ENCODE measurements around the gene MYO1A.

Gene MYO1A

GRCh38 chr12:57049890-57050289, at the start of gene MYO1A:
Gene MYO1A (minus strand): TSS chr12:57050129. CDS start chr12:57048323, 1,806 bp downstream.
- no peak for DNase-seq

- no peak for DNase-seq
These were observed 49.3 kb upstream of the MYO1A start for GRCh38 chr12:57099047-57099714.

- DNase-seq = no peak
These were observed 48.6 kb upstream of the MYO1A start for GRCh38 chr12:57098546-57098945.

- no peak for DNase-seq
These were observed 47.6 kb upstream of the MYO1A start for GRCh38 chr12:57097554-57097835.

- no peak for DNase-seq
These were observed 47.0 kb upstream of the MYO1A start for GRCh38 chr12:57096748-57097553.

GRCh38 chr12:57096099-57096572, 46.2 kb upstream of the MYO1A start:
- no peak for DNase-seq

GRCh38 chr12:57095440-57095839, 45.5 kb upstream of the MYO1A start:
- no peak for DNase-seq

- DNase-seq = no peak
These were observed 44.6 kb upstream of the MYO1A start for GRCh38 chr12:57094208-57095160.

GRCh38 chr12:57093415-57094207, 43.7 kb upstream of the MYO1A start:
- DNase-seq = no peak

- DNase-seq = no peak
These were observed 43.0 kb upstream of the MYO1A start for GRCh38 chr12:57092876-57093414.

GRCh38 chr12:57092529-57092862, 42.6 kb upstream of the MYO1A start:
- DNase-seq = no peak

- no peak for DNase-seq
These were observed 42.0 kb upstream of the MYO1A start for GRCh38 chr12:57091638-57092528.

GRCh38 chr12:57090924-57091637, 41.2 kb upstream of the MYO1A start:
- DNase-seq = no peak

GRCh38 chr12:57090490-57090889, 40.6 kb upstream of the MYO1A start:
- no peak for DNase-seq

- peak in 1 of 2 experiments; percentile 21 for DNase-seq
These were observed 39.6 kb upstream of the MYO1A start for GRCh38 chr12:57089271-57090245.

GRCh38 chr12:57088354-57089270, 38.7 kb upstream of the MYO1A start, which contains the start of gene NAB2:
Gene NAB2 (plus strand): TSS chr12:57089114. CDS start chr12:57089272, 158 bp downstream.
- peak; percentile 35 to 92 for DNase-seq

GRCh38 chr12:57087691-57088353, 37.9 kb upstream of the MYO1A start:
- no peak for DNase-seq

All from NCI-H446 (cell line).